ENCODE data around the gene ZNF143. TPM values are rescaled to one million over a fixed set of nuclear protein-coding genes. Genes with fewer than 3 reads are reported as not detected.
A peak's percentile ranks its signal among the peaks of the same experiment; 100 is the strongest.

The ZNF143 gene
- total and polyA plus RNA-seq, 10 donors = 12.1 to 42.5 (median 32.9) TPM

DNA sequence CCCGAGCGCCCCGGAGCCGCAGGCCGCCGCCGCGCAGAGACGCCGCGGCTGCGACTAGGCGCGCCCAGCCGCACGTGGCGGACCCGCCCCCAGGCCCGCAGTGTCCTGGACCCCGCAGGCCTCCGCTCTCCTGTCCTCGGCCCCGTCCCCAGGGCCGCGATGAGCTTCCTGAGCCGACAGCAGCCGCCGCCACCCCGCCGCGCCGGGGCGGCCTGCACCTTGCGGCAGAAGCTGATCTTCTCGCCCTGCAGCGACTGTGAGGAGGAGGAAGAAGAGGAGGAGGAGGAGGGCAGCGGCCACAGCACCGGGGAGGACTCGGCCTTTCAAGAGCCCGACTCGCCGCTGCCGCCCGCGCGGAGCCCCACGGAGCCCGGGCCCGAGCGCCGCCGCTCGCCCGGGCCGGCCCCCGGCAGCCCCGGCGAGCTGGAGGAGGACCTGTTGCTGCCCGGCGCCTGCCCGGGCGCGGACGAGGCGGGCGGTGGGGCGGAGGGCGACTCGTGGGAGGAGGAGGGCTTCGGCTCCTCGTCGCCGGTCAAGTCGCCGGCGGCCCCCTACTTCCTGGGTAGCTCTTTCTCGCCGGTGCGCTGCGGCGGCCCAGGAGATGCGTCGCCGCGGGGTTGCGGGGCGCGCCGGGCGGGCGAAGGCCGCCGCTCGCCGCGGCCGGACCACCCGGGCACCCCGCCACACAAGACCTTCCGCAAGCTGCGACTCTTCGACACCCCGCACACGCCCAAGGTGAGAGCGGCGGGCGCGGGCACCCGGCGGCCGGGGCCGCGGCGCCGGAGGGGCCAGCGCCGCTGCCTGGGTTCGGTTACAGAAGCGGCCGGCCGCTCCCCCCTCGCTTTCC is 113.2 kb downstream of the ZNF143 start:
- WGBS, 5 donors = 0 to 1% (median 0%) methylated on average over 55 to 122 of the region's 122 CpGs
- H3K36me3 ChIP-seq = peaks cover 0 to 14% (median 0%) of the 10 kb centered on the region in 6 donors
- peak overlapping the region in 7 of 8 donors; percentile 83 to 97 (median 90) for H3K27ac ChIP-seq
- intact Hi-C loops (cut with DNase I; ENCODE audit: low total_unique reads) = no loop called here
- peak; percentile 89 for DNase-seq
- H3K27me3 ChIP-seq (replicated peaks in 1 of 7) = no peaks in the 10 kb centered on the region
- no peak for TF ChIP-seq CTCF (IDR thresholded peaks at IDR 0.05 in 8 of 11, conservative IDR thresholded peaks at IDR 0.05 in 3 of 11)
- TF ChIP-seq POLR2AphosphoS5 (IDR thresholded peaks at IDR 0.05) = no peak
- TF ChIP-seq POLR2A (IDR thresholded peaks at IDR 0.05) = no peak
- peak overlapping the region; percentile 68 to 97 (median 90) for H3K4me3 ChIP-seq
- peaks cover 6 to 86% (median 57%) of the 10 kb centered on the region in 6 donors for H3K4me1 ChIP-seq
- no peaks in the 10 kb centered on the region for H3K9me3 ChIP-seq

DNA sequence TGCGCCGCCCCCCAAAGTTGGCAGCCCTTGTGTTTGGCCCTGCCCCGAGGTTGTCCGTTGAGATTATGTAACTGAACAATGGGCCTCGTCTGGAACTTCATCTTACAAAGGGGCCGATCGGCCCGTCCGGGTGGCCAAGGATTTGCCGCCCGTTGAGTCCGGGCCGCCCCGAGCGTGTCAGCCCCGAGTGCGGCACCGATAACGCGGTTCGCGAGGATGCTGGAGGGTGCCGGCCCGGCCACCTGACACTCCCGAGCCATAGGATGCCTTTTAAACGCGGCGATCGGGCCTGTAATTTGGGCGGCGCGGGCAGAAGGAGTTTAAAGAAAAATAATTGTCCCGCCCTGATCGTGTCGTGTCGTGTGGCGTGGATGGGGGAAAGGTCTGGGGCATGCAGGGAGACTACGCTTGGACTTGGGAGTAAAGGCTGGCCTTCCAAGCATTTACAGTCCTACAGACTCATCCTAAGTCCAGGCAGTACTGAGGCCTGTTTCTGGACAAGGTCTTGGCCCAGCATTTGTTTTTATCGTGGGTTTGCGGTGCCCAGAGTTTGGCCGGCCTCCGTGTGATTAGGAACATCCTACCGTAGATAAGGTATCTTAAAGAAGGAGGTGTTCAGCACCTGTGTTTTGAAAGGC is 113.9 kb downstream of the ZNF143 start:
- H3K9me3 ChIP-seq = no peaks in the 10 kb centered on the region
- DNase-seq = peak; percentile 88
- H3K27ac ChIP-seq = peak overlapping the region; percentile 10 to 97 (median 89)
- peaks cover 6 to 86% (median 51%) of the 10 kb centered on the region in 6 donors for H3K4me1 ChIP-seq
- H3K27me3 ChIP-seq (replicated peaks in 1 of 7) = no peaks in the 10 kb centered on the region
- H3K36me3 ChIP-seq = peaks cover 0 to 21% (median 3%) of the 10 kb centered on the region in 6 donors
- WGBS, 5 donors = 0 to 3% (median 1%) methylated on average over 24 to 43 of the region's 43 CpGs
- peak overlapping the region; percentile 68 to 97 (median 90) for H3K4me3 ChIP-seq
- intact Hi-C loops (cut with DNase I; ENCODE audit: low total_unique reads) = no loop called here
- TF ChIP-seq CTCF (IDR thresholded peaks at IDR 0.05 in 8 of 11, conservative IDR thresholded peaks at IDR 0.05 in 3 of 11) (no peak), POLR2AphosphoS5 (IDR thresholded peaks at IDR 0.05) (peak in 2 of 3 donors; percentile 42 to 56), POLR2A (IDR thresholded peaks at IDR 0.05) (no peak)

DNA sequence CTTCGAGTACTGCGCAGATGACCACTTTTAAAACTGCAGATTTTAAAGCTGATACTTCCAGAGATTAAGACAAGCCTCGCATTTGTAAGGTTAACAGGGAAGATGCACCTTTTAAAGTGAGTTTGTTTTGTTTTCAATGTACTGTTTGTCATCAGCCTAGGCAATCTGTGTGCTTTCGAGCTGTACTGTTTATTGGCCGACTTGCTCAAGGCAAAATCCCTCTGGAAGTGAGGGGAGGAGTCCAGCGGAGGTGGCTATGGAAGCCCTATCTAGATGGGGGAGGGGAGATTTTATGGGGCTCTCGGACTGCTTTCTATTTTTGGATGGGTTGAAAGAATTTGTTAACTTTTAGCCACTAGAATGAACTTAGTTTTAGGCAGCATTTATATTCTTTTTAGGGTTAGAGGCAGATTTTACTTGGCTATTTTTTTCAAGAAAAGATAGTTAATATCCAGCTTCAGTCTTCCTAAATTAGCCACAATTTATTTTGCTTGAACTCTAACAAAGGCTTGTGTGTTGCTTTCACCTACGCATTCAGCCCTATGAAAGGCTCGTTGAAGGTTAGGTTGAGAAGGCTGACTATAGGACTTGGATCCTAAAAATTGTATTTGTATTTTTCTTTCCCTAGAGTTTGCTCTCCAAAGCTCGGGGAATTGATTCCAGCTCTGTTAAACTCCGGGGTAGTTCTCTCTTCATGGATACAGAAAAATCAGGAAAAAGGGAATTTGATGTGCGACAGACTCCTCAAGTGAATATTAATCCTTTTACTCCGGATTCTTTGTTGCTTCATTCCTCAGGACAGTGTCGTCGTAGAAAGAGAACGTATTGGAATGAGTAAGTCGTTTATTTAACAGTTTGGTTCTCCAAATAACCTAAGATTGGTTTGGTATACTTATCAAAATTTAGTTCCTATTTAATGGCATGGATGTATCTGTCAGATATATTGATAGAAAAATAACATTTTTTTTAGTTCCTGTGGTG is 114.7 kb downstream of the ZNF143 start:
- Histone ChIP-seq H3K27ac (peak overlapping the region; percentile 10 to 97 (median 89)), H3K9me3 (no peaks in the 10 kb centered on the region), H3K4me3 (peak overlapping the region; percentile 68 to 97 (median 90)), H3K36me3 (peaks cover 0 to 28% (median 5%) of the 10 kb centered on the region in 6 donors), H3K4me1 (peaks cover 6 to 81% (median 45%) of the 10 kb centered on the region in 6 donors), H3K27me3 (replicated peaks in 1 of 7) (no peaks in the 10 kb centered on the region)
- intact Hi-C loops (cut with DNase I; ENCODE audit: low total_unique reads) = no loop called here
- DNase-seq = no peak
- TF ChIP-seq POLR2AphosphoS5 (IDR thresholded peaks at IDR 0.05) = peak in 1 of 3 donors; percentile 59
- no peak for TF ChIP-seq POLR2A (IDR thresholded peaks at IDR 0.05)
- 10 to 16% (median 12%) methylated on average over 17 of the region's 17 CpGs for WGBS, 5 donors
